H9 (cell line): ENCODE measurements around the gene RASA4B. TPM values are rescaled to one million over a fixed set of nuclear protein-coding genes. Genes with fewer than 3 reads are reported as not detected.
A peak's percentile ranks its signal among the peaks of the same experiment; 100 is the strongest.

Experiments
- DNase-seq: peaks from one replicate; pipeline ENCODE4 v3.0.0-alpha.2; 2017
- H2AFZ ChIP-seq: one replicate; pipeline ENCODE4 v1.6.1; 2013; ENCODE audit warnings: mild to moderate bottlenecking, low read length, control low read depth, moderate library complexity
- H2AK5ac ChIP-seq: 2 replicates; pipeline ENCODE4 v1.6.1; 2013; ENCODE audit warnings: low read length, control low read depth, mixed read lengths; ENCODE audit not compliant: insufficient read length
- H2BK120ac ChIP-seq: one replicate; pipeline ENCODE4 v1.6.1; 2013; ENCODE audit warnings: low read depth, mild to moderate bottlenecking, low read length, control low read depth, inconsistent platforms; ENCODE audit not compliant: poor library complexity, severe bottlenecking
- H2BK12ac ChIP-seq: 2 replicates; pipeline ENCODE4 v1.6.1; 2013; ENCODE audit warnings: low read length, control low read depth, mixed read lengths, low read depth; ENCODE audit not compliant: insufficient read length
- H2BK15ac ChIP-seq: 2 replicates; pipeline ENCODE4 v1.6.1; 2013; ENCODE audit warnings: low read depth, low read length, control low read depth
- H2BK20ac ChIP-seq: one replicate; pipeline ENCODE4 v1.6.1; 2013; ENCODE audit warnings: low read depth, mild to moderate bottlenecking, low read length, control low read depth, inconsistent platforms; ENCODE audit not compliant: poor library complexity, severe bottlenecking
- H2BK5ac ChIP-seq: 2 replicates; pipeline ENCODE4 v1.6.1; 2013; ENCODE audit warnings: low read length, control low read depth, mixed read lengths; ENCODE audit not compliant: insufficient read length
- H3K14ac ChIP-seq: 2 replicates; pipeline ENCODE4 v1.6.1; 2013; ENCODE audit warnings: low read length, control low read depth; ENCODE audit not compliant: insufficient read depth
- H3K18ac ChIP-seq: 2 replicates; pipeline ENCODE4 v1.6.1; 2013; ENCODE audit warnings: low read depth, mild to moderate bottlenecking, mixed read lengths, low read length, control low read depth; ENCODE audit not compliant: insufficient read length
- H3K23ac ChIP-seq: 2 replicates; pipeline ENCODE4 v1.6.1; 2013; ENCODE audit warnings: low read length, control low read depth, mixed read lengths, low read depth; ENCODE audit not compliant: insufficient read length
- H3K23me2 ChIP-seq: 2 replicates; pipeline ENCODE4 v1.6.1; 2013; ENCODE audit warnings: low read depth, mild to moderate bottlenecking, mixed read lengths, low read length, control low read depth; ENCODE audit not compliant: insufficient read length, poor library complexity, severe bottlenecking
- H3K27ac ChIP-seq: 2 replicates; pipeline ENCODE4 v1.5.1; 2013; ENCODE audit warnings: low read length, control low read depth, mixed read lengths, low read depth; ENCODE audit not compliant: insufficient read length
- H3K27me3 ChIP-seq: 2 replicates; pipeline ENCODE4 v1.6.1; 2013; ENCODE audit warnings: low read length, control low read depth, inconsistent platforms; ENCODE audit not compliant: insufficient read depth
- H3K4ac ChIP-seq: 2 replicates; pipeline ENCODE4 v1.6.1; 2013; ENCODE audit warnings: low read depth, mild to moderate bottlenecking, control low read depth, inconsistent platforms, low read length, moderate library complexity
- H3K4me1 ChIP-seq: 2 replicates; pipeline ENCODE4 v1.6.1; 2013; ENCODE audit warnings: low read length, control low read depth, inconsistent platforms; ENCODE audit not compliant: insufficient read depth
- H3K4me2 ChIP-seq: 2 replicates; pipeline ENCODE4 v1.6.1; 2013; ENCODE audit warnings: low read length, control low read depth, mixed read lengths; ENCODE audit not compliant: insufficient read length, insufficient read depth
- H3K56ac ChIP-seq: 2 replicates; pipeline ENCODE4 v1.6.1; 2013; ENCODE audit warnings: low read depth, mild to moderate bottlenecking, mixed read lengths, low read length, control low read depth; ENCODE audit not compliant: insufficient read length
- H3K79me1 ChIP-seq: 2 replicates; pipeline ENCODE4 v1.6.1; 2013; ENCODE audit warnings: low read depth, mild to moderate bottlenecking, moderate library complexity, low read length, control low read depth, inconsistent platforms; ENCODE audit not compliant: insufficient read depth, poor library complexity, severe bottlenecking
- H3K79me2 ChIP-seq: 2 replicates; pipeline ENCODE4 v1.6.1; 2013; ENCODE audit warnings: low read length, control low read depth, inconsistent platforms; ENCODE audit not compliant: insufficient read depth
- H3K9ac ChIP-seq: 2 replicates; pipeline ENCODE4 v1.6.1; 2013; ENCODE audit warnings: low read length, control low read depth, mixed read lengths; ENCODE audit not compliant: insufficient read length; ENCODE audit errors: extremely low read depth
- H3K9me3 ChIP-seq: one replicate; pipeline ENCODE4 v1.6.1; 2013; ENCODE audit warnings: low read depth, low read length, inconsistent platforms; ENCODE audit not compliant: control insufficient read depth
- H3T11ph ChIP-seq: one replicate; pipeline ENCODE4 v1.6.1; 2013; ENCODE audit warnings: mild to moderate bottlenecking, low read length, control low read depth, inconsistent platforms
- H4K20me1 ChIP-seq: one replicate; pipeline ENCODE4 v1.6.1; 2013; ENCODE audit not compliant: control insufficient read depth, insufficient read length, insufficient read depth
- H4K5ac ChIP-seq: 2 replicates; pipeline ENCODE4 v1.6.1; 2013; ENCODE audit warnings: low read depth, mild to moderate bottlenecking, mixed read lengths, low read length, control low read depth; ENCODE audit not compliant: insufficient read length
- H4K8ac ChIP-seq: replicated peaks from 2 replicates; pipeline ENCODE4 v1.6.1; 2013; ENCODE audit warnings: low read length, control low read depth, mixed read lengths, low read depth; ENCODE audit not compliant: insufficient read length
- H4K91ac ChIP-seq: 2 replicates; pipeline ENCODE4 v1.6.1; 2013; ENCODE audit warnings: low read depth, mild to moderate bottlenecking, moderate library complexity, mixed read lengths, low read length, control low read depth; ENCODE audit not compliant: insufficient read length
- H3K27ac Mint-ChIP-seq, 3 experiments: 2 replicates in 2 of 3; 3 replicates in 1 of 3; pipeline ENCODE4 v1.8.0; 2020 to 2021; ENCODE audit warnings: mixed read lengths in 3 of 3, mild to moderate bottlenecking in 1 of 3, moderate library complexity in 1 of 3
- H3K27me3 Mint-ChIP-seq: 2 replicates; pipeline ENCODE4 v1.8.0; 2021; ENCODE audit warnings: low read depth, mild to moderate bottlenecking, moderate library complexity, mixed read lengths
- H3K36me3 Mint-ChIP-seq, 3 experiments: 2 replicates in 2 of 3; 3 replicates in 1 of 3; pipeline ENCODE4 v1.8.0; 2020 to 2021; ENCODE audit warnings: low read depth in 3 of 3, mixed read lengths in 3 of 3; ENCODE audit not compliant: insufficient read depth in 1 of 3
- H3K4me1 Mint-ChIP-seq, 2 experiments: 2 replicates each; pipeline ENCODE4 v1.8.0; 2020; ENCODE audit warnings: mixed read lengths in 2 of 2
- H3K4me3 Mint-ChIP-seq, 2 experiments: 2 replicates in 1 of 2; 3 replicates in 1 of 2; pipeline ENCODE4 v1.8.0; 2020 to 2021; ENCODE audit warnings: mild to moderate bottlenecking in 2 of 2, mixed read lengths in 2 of 2, moderate library complexity in 1 of 2
- H3K9me3 Mint-ChIP-seq, 2 experiments: 2 replicates in 1 of 2; 3 replicates in 1 of 2; pipeline ENCODE4 v1.8.0; 2020; ENCODE audit warnings: mild to moderate bottlenecking in 2 of 2, mixed read lengths in 2 of 2, moderate library complexity in 1 of 2
- CTCF ChIP-seq: fragments of 200-600 bp; sonication (generic); conservative IDR thresholded peaks from 3 replicates; pipeline ENCODE4 v1.8.0; 2021; ENCODE audit warnings: antibody characterized with exemption, mild to moderate bottlenecking
- WGBS: extraction: QIAGEN DNeasy Blood & Tissue Kit; methylation state at CpG from one replicate; pipeline ENCODE4 v1.1.7; 2013; ENCODE audit warnings: missing lambda C conversion rate, low lambda C conversion rate, mixed read lengths; ENCODE audit not compliant: insufficient read length; ENCODE audit errors: extremely low coverage; 5-methylcytosine and 5-hydroxymethylcytosine counted together
- total RNA-seq: library from RNA; stranded (reverse); gene quantifications from 2 replicates; pipeline ENCODE4 v1.2.1, GENCODE V29; 2021

RASA4B gene
- total RNA-seq, 1 experiment from 2014 or later = 3.7 TPM

DNA sequence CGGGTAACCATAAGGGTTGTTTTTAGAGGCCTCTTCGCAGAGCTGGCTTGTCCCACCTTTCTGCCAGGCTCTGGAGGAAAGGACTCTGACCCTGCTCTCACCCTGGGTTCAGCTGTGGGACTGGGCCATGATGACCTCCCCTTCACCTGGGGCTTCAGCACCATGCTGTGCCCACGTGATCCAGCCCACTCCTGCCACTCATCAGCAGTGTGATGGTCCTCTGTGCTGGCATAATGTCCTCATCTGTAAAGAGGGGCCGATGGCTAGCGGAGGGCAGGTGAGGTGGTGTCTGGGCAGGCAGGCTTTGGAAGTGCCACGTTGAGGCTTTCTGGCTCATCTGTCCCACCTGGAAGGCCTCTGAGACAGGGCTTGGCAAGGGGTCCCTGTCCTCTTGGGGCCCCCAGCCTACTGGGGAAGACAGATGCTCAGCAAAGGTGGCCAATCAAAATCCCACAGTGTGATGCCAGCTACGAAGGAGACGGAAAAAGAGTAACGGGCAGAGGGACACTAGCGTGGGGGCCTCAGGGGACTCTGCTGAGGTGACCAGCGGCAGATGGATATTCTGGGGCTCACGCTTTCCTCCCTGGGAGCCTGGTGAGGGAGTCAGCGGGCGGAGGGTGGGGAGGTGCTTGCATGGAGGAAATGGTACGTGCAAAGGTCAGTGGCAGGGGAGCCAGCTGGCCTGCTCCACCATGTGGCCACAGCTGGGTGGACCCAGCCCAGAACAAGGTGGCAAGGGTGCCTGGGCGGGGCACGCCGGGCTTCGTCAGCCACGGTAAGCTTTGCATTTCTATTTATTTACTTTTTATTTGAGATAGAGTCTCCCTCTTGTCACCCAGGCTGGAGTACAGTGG lies 47.4 kb downstream of the RASA4B start:
- no peak overlapping the region for H2BK12ac ChIP-seq
- H4K8ac ChIP-seq = no peak overlapping the region
- TF ChIP-seq CTCF = no peak
- peak overlapping the region in 1 of 2 experiments; percentile 23; a peak in 1 of 5 replicates for H3K4me3 Mint-ChIP-seq
- H3K9ac ChIP-seq = no peak overlapping the region
- no peak overlapping the region for H3K27ac ChIP-seq
- H3K9me3 ChIP-seq = no peaks in the 10 kb centered on the region
- WGBS = no CpG with 5 or more reads among the region's 20 CpGs
- no peak overlapping the region for H2AFZ ChIP-seq
- no peaks in the 10 kb centered on the region for H3K9me3 Mint-ChIP-seq
- no peaks in the 10 kb centered on the region for H3K27me3 ChIP-seq
- no peak overlapping the region for H2BK120ac ChIP-seq
- no peaks in the 10 kb centered on the region for H3K27me3 Mint-ChIP-seq
- H3K4me1 ChIP-seq = no peaks in the 10 kb centered on the region
- no peak overlapping the region; a peak in 2 of 7 replicates for H3K27ac Mint-ChIP-seq
- no peak overlapping the region for H2BK5ac ChIP-seq
- H4K20me1 ChIP-seq = no peaks in the 10 kb centered on the region
- no peak overlapping the region for H3K4me2 ChIP-seq
- H3K79me2 ChIP-seq = no peaks in the 10 kb centered on the region
- H3K56ac ChIP-seq = no peak overlapping the region
- H3K36me3 Mint-ChIP-seq = peaks cover 20 to 33% (median 31%) of the 10 kb centered on the region in 3 experiments; a peak in 6 of 7 replicates
- H3T11ph ChIP-seq = no peak overlapping the region
- H3K23ac ChIP-seq = no peak overlapping the region
- H4K91ac ChIP-seq = no peak overlapping the region
- no peak overlapping the region for H3K18ac ChIP-seq
- no peak overlapping the region for H3K14ac ChIP-seq
- H2AK5ac ChIP-seq = no peak overlapping the region
- H4K5ac ChIP-seq = no peak overlapping the region
- peaks cover 5% of the 10 kb centered on the region in 2 experiments; a peak in 1 of 4 replicates for H3K4me1 Mint-ChIP-seq
- H2BK15ac ChIP-seq = no peak overlapping the region
- no peak for DNase-seq
- no peaks in the 10 kb centered on the region for H3K23me2 ChIP-seq
- H3K4ac ChIP-seq = no peak overlapping the region
- H3K79me1 ChIP-seq = peaks cover 2% of the 10 kb centered on the region
- no peak overlapping the region for H2BK20ac ChIP-seq
